Suppressor macrophage treated with lipopolysaccharide for 4 hours (primary cell): ENCODE measurements around the gene NXPH4.

ENCODE experiments used
- DNase-seq: peaks from one replicate; pipeline ENCODE4 v3.0.0-alpha.2; 2020

Gene NXPH4

GRCh38 chr12:57183939-57184725 lies 32.5 kb upstream of the NXPH4 start:
- no peak for DNase-seq

- DNase-seq = no peak
These were observed 31.2 kb upstream of the NXPH4 start for GRCh38 chr12:57185403-57185802.

DNA sequence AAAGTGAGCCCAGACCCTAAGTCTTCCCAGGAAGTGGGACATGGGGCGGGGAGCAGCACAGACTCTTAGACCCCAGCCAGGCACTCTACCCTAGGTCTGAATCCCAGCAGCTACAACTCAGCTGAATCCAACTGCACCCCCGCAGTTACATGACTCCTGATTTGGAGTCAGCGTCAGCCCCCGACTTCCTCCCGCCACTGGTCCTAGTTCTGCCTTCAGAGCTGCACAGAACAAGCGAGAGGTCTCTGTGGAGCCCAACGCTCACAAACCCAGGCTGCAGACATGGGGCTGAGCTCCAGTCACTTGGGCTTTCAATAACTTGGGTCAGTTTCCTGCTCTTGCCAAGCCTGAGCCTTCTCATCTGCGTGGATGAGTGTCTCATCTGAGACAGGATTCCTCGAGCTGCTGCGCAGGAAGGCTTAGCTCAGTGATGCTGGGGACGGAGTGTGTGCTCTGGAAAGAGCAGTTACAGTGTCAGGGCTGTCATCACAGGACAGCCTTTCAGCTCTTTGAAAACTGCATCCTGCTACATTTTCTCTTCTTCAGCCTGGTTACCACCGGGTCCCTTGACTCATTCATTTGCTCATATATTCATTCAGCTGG lies 30.6 kb upstream of the NXPH4 start:
- DNase-seq = no peak

DNA sequence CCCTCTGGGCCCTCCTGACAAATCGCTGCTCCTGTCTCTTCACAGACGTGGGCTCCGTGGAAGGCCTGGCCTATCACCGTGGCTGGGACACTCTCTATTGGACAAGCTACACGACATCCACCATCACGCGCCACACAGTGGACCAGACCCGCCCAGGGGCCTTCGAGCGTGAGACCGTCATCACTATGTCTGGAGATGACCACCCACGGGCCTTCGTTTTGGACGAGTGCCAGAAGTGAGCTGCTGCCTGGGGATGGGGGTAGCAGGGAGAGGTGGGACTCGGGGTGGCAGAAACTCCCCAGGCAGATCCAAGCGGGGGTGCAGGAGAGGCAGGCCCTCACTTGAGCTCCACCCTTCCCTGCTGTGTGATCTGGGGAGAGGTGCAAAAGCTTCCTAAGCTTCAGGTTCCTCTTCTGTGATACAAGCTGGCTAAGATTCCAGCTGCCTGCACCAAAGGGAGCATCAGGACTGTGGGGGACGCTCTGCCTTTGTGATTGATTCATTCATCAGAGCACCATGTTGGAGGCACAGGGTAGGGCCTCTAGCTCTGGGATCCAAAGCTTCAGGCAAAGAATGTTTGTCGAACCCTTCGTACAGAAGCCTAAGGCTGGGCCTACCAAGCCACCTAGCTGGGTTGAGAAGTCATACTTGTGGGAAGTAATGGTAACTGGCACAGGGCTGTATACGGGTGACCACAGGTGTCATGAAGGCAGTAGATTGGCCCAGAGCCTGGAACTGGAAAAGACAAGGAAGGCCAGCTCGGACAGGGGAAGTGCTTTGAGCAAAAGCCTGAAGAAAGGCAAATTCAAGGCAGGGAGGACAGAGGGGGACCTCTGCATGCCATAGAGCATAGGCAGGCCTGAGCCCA lies 29.1 kb upstream of the NXPH4 start:
- DNase-seq = no peak

DNA sequence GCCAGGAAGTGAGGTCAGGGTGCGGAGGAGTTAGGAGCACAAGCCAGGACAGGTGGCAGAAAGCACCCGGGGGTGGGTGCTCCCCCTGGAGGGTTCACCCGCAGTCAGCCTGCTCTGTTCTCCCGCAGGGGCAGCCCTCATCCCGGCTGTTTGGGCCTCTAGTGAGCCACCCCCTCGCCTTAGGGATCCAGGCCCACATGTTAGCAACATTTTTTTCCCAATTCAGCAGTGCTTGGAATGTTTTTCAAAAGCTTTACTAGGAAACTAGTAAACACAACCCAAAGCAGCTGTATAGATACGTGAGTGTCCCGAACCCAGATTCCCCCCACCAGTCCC lies 28.5 kb upstream of the NXPH4 start:
- no peak for DNase-seq

DNA sequence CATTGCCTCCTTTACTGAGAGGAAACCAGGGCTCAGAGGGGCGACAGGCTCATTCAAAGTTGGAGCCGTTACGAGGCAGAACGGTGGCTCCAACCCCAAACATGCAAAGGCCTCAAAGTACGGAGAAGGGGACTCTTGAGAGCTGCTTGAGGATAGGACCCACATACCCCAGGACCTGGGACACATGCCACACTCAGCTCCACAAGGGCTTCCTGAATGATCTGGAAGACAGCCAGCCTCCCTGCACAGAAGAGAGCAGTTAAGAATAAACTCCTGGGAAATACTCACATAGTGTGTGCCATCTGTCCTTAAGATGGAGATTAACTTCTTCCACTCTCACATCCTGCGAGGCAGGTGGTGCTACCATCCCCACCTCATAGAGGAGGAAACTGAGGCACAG lies 26.6 kb upstream of the NXPH4 start:
- no peak for DNase-seq

DNA sequence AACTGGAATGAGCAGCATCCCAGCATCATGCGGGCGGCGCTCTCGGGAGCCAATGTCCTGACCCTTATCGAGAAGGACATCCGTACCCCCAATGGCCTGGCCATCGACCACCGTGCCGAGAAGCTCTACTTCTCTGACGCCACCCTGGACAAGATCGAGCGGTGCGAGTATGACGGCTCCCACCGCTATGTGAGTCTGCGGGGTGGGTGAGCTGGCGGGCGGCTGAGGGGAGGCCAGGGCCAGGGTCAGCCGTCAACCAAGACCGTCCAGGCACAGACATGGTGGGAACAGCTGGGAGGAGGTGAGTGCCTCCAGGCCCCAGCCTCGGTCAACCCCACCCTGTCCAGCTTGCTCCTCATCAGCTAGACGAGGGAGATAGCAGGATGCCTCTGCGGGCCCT lies 25.8 kb upstream of the NXPH4 start:
- no peak for DNase-seq

- DNase-seq = no peak
These were observed 25.2 kb upstream of the NXPH4 start for GRCh38 chr12:57191410-57191809.

- no peak for DNase-seq
These were observed 23.7 kb upstream of the NXPH4 start for GRCh38 chr12:57192920-57193319.

DNA sequence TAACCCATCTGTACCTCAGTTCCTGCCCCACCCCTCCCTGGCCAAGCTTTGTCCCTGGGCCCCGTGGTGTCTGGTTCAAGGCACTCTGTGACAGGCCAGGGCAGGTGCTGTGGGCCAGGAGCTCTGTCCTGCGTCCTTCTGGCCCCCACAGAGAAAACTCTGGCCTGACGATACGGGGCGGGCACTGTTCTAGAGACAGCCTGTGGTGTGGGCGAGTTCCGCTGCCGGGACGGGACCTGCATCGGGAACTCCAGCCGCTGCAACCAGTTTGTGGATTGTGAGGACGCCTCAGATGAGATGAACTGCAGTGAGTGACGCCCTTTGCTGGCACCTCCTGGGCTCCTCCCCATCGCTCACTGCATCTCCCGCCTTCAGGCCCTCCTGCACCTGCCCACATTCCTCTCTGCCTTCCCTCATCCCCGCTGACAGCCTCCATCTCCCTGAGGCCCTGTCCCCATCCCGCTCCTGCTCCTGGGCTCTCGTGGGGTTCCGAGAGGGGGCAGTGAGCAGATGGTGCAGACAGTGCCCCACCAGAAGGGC lies 22.8 kb upstream of the NXPH4 start:
- DNase-seq = no peak

DNA sequence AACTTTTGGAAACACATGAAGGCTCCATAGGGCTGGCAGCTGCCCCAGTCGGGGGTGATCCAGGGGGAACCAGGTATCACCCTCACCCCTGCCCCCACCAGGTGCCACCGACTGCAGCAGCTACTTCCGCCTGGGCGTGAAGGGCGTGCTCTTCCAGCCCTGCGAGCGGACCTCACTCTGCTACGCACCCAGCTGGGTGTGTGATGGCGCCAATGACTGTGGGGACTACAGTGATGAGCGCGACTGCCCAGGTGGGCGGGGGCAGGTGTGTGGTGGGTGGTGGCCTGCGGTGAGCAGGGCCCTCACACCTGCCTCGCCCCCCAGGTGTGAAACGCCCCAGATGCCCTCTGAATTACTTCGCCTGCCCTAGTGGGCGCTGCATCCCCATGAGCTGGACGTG lies 22.3 kb upstream of the NXPH4 start:
- no peak for DNase-seq

GRCh38 chr12:57195186-57195585 lies 21.4 kb upstream of the NXPH4 start:
- no peak for DNase-seq

- no peak for DNase-seq
These were observed 20.8 kb upstream of the NXPH4 start for GRCh38 chr12:57195611-57196371.

GRCh38 chr12:57196439-57196838 lies 20.2 kb upstream of the NXPH4 start:
- DNase-seq = no peak

DNA sequence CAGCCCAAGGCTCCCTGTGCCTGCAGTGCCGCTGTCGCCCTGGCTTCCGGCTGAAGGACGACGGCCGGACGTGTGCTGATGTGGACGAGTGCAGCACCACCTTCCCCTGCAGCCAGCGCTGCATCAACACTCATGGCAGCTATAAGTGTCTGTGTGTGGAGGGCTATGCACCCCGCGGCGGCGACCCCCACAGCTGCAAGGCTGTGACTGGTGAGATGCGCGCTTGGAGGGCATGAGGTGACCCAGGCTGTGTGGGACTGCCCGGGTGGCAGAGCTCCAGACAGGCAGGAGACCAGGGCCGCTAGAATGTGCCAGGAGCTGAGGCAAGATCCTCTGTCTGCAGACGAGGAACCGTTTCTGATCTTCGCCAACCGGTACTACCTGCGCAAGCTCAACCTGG lies 19.6 kb upstream of the NXPH4 start:
- DNase-seq = no peak

DNA sequence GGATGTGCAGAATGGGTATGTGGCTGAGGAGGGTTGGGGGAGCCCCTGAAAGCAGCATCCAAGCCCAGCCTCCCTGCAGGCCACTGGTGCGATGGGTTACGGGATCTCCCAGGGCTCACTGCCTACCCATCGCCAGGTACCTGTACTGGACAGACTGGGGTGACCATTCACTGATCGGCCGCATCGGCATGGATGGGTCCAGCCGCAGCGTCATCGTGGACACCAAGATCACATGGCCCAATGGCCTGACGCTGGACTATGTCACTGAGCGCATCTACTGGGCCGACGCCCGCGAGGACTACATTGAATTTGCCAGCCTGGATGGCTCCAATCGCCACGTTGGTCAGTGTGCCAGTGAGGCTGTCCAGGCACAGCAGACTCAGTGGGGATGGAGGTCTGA lies 18.3 kb upstream of the NXPH4 start:
- no peak for DNase-seq

GRCh38 chr12:57199191-57199590 lies 17.4 kb upstream of the NXPH4 start:
- no peak for DNase-seq

GRCh38 chr12:57200497-57200896 lies 16.1 kb upstream of the NXPH4 start:
- DNase-seq = no peak

DNA sequence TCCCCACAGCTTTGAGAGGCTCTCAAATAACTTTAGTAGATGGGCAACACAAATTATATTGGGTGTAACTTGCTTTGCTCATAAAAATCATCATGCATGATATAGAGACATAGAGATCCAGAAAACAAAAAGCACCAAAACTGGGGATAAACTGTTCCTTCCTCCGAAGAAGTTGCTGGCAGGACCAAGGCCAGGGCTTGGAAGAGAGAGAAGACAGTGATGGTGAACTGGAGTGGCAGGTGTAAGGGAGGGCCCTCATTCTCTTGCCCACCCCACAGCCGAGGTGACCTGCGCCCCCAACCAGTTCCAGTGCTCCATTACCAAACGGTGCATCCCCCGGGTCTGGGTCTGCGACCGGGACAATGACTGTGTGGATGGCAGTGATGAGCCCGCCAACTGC lies 15.4 kb upstream of the NXPH4 start:
- no peak for DNase-seq

DNA sequence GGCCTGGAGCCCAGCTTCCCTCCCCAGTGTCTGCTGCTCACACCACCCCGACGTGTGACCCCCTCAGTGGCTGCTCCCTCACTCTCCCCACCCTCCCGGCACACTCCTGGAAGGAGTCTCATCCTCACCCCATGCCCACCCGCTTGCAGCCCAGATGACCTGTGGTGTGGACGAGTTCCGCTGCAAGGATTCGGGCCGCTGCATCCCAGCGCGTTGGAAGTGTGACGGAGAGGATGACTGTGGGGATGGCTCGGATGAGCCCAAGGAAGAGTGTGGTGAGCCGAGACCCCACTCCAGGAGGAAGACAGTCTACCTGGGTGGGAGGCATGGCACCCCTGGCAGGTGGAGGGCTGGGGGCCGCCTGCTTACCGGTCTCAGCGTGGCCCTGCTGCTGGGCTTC lies 15.0 kb upstream of the NXPH4 start:
- DNase-seq = no peak

GRCh38 chr12:57202321-57202720 lies 14.3 kb upstream of the NXPH4 start:
- DNase-seq = no peak

DNA sequence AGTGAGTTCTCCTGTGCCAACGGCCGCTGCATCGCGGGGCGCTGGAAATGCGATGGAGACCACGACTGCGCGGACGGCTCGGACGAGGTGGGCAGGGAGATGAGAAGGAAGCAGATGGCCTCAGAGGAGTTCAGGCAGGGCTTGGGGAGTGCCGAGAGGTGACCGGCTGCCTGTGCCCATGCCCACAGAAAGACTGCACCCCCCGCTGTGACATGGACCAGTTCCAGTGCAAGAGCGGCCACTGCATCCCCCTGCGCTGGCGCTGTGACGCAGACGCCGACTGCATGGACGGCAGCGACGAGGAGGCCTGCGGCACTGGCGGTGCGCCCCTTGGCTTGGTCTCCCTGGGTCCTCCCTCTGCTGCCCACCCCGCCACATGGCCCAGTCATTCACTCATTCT lies 13.4 kb upstream of the NXPH4 start:
- DNase-seq = no peak

GRCh38 chr12:57203791-57204190 lies 12.8 kb upstream of the NXPH4 start:
- DNase-seq = no peak
